ENCODE data around the gene SHPK. TPM values are rescaled to one million over a fixed set of nuclear protein-coding genes. Genes with fewer than 3 reads are reported as not detected.

The SHPK gene
- total RNA-seq, 2 experiments from 2014 or later = 11.8 to 12.2 TPM

Other genes with a start within 250 kb of the SHPK start
- 1 to 10 TPM; 3.3 to 3.9 TPM for gene OR3A2, start 249.9 kb downstream of the SHPK start, total RNA-seq
- gene OR1E1, start 237.8 kb downstream of the SHPK start, total RNA-seq = not detected
- not detected for gene OR3A3, start 224.9 kb downstream of the SHPK start, total RNA-seq
- not detected for gene OR1E2, start 202.4 kb downstream of the SHPK start, total RNA-seq
- gene SPATA22, start 164.4 kb downstream of the SHPK start, total RNA-seq = under 1 TPM; 0.28 to 0.96 TPM
- gene ASPA, start 160.3 kb downstream of the SHPK start, total RNA-seq = not detected
- under 1 TPM; 0.69 to 0.79 TPM for gene TRPV3, start 78.4 kb downstream of the SHPK start, total RNA-seq
- 1 to 10 TPM; 4.5 to 5.7 TPM for gene TRPV1, start 26.8 kb downstream of the SHPK start, total RNA-seq
- gene CTNS, start 510 bp upstream of the SHPK start, total RNA-seq = 10 to 100 TPM in 1 of 2 experiments, 1 to 10 TPM in 1; 8.5 to 10.0 TPM
- 10 to 100 TPM; 18.5 to 18.8 TPM for gene TAX1BP3, start 32.3 kb upstream of the SHPK start, total RNA-seq
- 10 to 100 TPM; 31.1 to 34.6 TPM for gene EMC6, start 32.6 kb upstream of the SHPK start, total RNA-seq
- 10 to 100 TPM; 17.2 to 19.0 TPM for gene P2RX5, start 59.9 kb upstream of the SHPK start, total RNA-seq
- 10 to 100 TPM; 17.5 to 21.4 TPM for gene HASPIN, start 87.7 kb upstream of the SHPK start, total RNA-seq
- gene ITGAE, start 164.9 kb upstream of the SHPK start, total RNA-seq = 10 to 100 TPM; 48.1 to 52.0 TPM
- 10 to 100 TPM; 48.3 to 53.1 TPM for gene NCBP3, start 210.0 kb upstream of the SHPK start, total RNA-seq

Measured in activated naive CD8-positive, alpha-beta T cell treated with anti-CD3 and anti-CD28 coated beads, Interleukin-2, amount 10 ng/mL, durations not matched to agents 7 days and 5 days (primary cell).